ENCODE measurements around the gene NUP37.
A peak's percentile ranks its signal among the peaks of the same experiment; 100 is the strongest.

The NUP37 gene

DNA sequence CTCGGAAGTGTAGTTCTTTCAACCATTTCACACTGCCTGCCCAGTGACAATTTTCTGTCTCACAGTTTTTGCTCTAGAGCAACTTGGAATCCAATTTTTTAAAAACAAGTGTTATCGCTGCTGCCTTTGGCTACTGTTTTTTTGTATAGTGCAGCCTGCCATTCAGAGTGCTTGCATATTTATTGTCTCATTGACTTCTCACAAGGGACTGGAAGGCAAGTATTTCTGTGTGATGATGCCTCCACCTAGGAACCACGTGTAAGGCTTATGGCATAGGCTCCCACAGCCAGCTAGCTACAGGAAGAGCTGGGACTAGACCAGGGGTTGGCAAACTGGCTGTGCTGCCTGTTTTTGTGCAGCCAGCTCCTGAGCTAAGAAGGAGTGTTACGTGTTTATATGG, 972 bp upstream of the NUP37 start:
- TF ChIP-seq POLR2AphosphoS5 (IDR thresholded peaks at IDR 0.05; ENCODE audit: borderline replicate concordance, low read depth, low read length) (no peak), FOXP2 (optimal IDR thresholded peaks at IDR 0.05; ENCODE audit: control extremely low read depth, extremely low read length, insufficient read depth) (no peak), EZH2 (IDR thresholded peaks at IDR 0.05) (no peak)
- no peaks in the 10 kb centered on the region for H3K9me3 ChIP-seq (ENCODE audit: low read depth, low read length)
- peak overlapping the region; percentile 93 for H3K9ac ChIP-seq (ENCODE audit: insufficient read length)
- peaks cover 50% of the 10 kb centered on the region for H3K36me3 ChIP-seq (ENCODE audit: insufficient read depth, low read length)
- H3K4me3 ChIP-seq: peak overlapping the region; percentile 98
- H3K27ac ChIP-seq: peak overlapping the region; percentile 74
- DNase-seq (ENCODE audit: low read depth, low spot score): no peak

DNA sequence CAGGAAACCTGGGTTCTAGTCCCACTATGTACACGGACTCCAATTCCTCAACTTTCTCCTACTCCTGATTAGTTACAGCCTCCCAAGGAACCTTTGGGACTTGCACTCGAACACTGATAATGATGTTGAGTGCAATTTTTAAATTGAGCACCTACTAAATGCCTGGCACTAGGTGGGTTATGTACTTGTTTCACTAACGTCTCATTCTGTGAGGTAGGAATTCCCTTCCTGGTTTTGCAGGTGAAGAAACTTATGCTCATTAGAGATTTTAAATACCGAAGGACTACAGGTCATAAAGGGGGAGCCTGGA, 605 bp upstream of the NUP37 start:
- no peak for TF ChIP-seq FOXP2 (optimal IDR thresholded peaks at IDR 0.05; ENCODE audit: control extremely low read depth, extremely low read length, insufficient read depth)
- TF ChIP-seq EZH2 (IDR thresholded peaks at IDR 0.05): no peak
- no peak for TF ChIP-seq POLR2AphosphoS5 (IDR thresholded peaks at IDR 0.05; ENCODE audit: borderline replicate concordance, low read depth, low read length)
- peak overlapping the region; percentile 98 for H3K4me3 ChIP-seq
- no peak for DNase-seq (ENCODE audit: low read depth, low spot score)
- peak overlapping the region; percentile 74 for H3K27ac ChIP-seq
- peak overlapping the region; percentile 93 for H3K9ac ChIP-seq (ENCODE audit: insufficient read length)
- no peaks in the 10 kb centered on the region for H3K9me3 ChIP-seq (ENCODE audit: low read depth, low read length)
- H3K36me3 ChIP-seq (ENCODE audit: insufficient read depth, low read length): peaks cover 50% of the 10 kb centered on the region

DNA sequence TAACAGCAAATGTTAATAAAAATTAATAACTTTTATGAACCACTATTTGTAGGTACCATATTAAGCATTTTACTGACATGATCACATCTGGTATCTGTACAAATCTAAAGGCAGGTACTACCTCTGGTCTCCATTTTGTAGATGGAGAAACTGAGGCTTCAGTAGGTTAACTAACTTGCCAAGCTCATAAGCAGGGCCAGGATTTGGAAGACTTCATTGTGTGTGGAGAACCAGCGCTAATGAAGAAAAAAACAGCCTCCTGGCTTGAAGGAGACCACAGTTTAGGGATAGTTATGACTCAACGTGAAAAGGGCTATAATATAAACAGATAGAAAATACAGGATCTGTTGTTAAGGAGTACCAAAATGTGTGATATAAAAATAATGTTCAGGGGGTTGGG, 1.0 kb downstream of the NUP37 start:
- TF ChIP-seq EZH2 (IDR thresholded peaks at IDR 0.05) (no peak), FOXP2 (optimal IDR thresholded peaks at IDR 0.05; ENCODE audit: control extremely low read depth, extremely low read length, insufficient read depth) (no peak), POLR2AphosphoS5 (IDR thresholded peaks at IDR 0.05; ENCODE audit: borderline replicate concordance, low read depth, low read length) (no peak)
- Histone ChIP-seq H3K27ac (no peak overlapping the region), H3K4me3 (peak overlapping the region; percentile 98), H3K9me3 (ENCODE audit: low read depth, low read length) (no peaks in the 10 kb centered on the region), H3K36me3 (ENCODE audit: insufficient read depth, low read length) (peaks cover 39% of the 10 kb centered on the region), H3K9ac (ENCODE audit: insufficient read length) (peak overlapping the region; percentile 57)
- DNase-seq (ENCODE audit: low read depth, low spot score): no peak

DNA sequence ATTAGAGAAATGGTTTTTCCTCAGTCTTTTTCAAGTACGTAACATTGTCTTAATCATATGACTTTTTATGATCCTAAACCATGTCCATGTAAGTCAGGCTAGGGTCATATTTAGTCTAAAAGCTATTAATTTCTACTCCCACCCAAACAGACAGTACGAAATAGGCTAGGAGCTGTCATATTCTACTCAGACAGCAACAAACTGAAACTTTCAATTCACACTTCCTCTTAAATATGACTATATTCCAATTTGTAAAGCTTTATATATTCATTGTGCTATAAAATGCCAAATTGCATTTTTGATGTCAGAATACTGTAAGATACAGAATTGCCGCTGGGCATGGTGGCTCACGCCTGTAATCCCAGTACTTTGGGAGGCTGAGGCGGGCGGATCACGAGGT, 3.5 kb downstream of the NUP37 start:
- DNase-seq (ENCODE audit: low read depth, low spot score): no peak
- Histone ChIP-seq H3K36me3 (ENCODE audit: insufficient read depth, low read length) (peaks cover 52% of the 10 kb centered on the region), H3K27ac (no peak overlapping the region), H3K9ac (ENCODE audit: insufficient read length) (no peak overlapping the region), H3K9me3 (ENCODE audit: low read depth, low read length) (no peaks in the 10 kb centered on the region), H3K4me3 (no peak overlapping the region)
- TF ChIP-seq EZH2 (IDR thresholded peaks at IDR 0.05) (no peak), FOXP2 (optimal IDR thresholded peaks at IDR 0.05; ENCODE audit: control extremely low read depth, extremely low read length, insufficient read depth) (no peak), POLR2AphosphoS5 (IDR thresholded peaks at IDR 0.05; ENCODE audit: borderline replicate concordance, low read depth, low read length) (no peak)

DNA sequence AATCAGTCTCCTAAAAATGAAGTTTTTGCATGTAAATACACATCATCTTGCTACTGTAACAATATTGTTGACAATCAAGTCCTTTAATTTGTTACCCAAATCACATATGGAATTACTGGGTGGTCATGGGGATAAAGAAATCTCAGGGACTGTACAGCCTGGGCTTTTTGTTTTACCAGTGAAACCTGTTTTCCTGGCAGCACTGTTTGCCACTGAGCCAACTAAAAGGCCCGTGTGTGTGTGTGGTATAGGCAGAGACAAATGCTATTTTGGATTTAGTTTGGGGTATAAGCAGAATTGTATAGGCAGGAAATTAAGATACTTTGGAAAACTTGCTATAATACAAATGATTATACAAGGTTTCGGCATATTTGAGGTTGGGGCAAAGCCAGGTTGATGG, 5.7 kb downstream of the NUP37 start:
- Histone ChIP-seq H3K36me3 (ENCODE audit: insufficient read depth, low read length) (peaks cover 73% of the 10 kb centered on the region), H3K4me3 (no peak overlapping the region), H3K9ac (ENCODE audit: insufficient read length) (no peak overlapping the region), H3K9me3 (ENCODE audit: low read depth, low read length) (no peaks in the 10 kb centered on the region), H3K27ac (no peak overlapping the region)
- DNase-seq (ENCODE audit: low read depth, low spot score): no peak
- TF ChIP-seq EZH2 (IDR thresholded peaks at IDR 0.05) (no peak), POLR2AphosphoS5 (IDR thresholded peaks at IDR 0.05; ENCODE audit: borderline replicate concordance, low read depth, low read length) (no peak)

DNA sequence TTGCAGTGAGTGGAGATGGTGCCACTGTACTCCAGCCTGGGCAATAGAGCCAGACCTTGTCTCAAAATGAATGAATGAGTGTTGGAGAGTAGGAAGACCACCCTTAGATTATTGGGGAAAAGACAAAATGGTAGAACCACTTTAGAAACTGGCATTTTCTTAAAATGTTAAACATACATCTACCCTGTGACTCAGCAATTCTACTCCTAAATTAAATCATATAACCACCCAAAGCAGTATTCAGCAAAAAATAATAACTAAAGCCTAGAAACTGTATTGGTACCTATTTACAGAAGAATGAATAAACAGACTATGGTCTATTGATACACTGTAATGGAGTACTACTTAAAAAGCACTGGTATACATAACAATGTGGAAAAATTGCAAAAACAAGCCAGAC, 9.1 kb downstream of the NUP37 start:
- peaks cover 79% of the 10 kb centered on the region for H3K36me3 ChIP-seq (ENCODE audit: insufficient read depth, low read length)
- no peak overlapping the region for H3K27ac ChIP-seq
- DNase-seq (ENCODE audit: low read depth, low spot score): no peak
- TF ChIP-seq EZH2 (IDR thresholded peaks at IDR 0.05) (no peak), FOXP2 (optimal IDR thresholded peaks at IDR 0.05; ENCODE audit: control extremely low read depth, extremely low read length, insufficient read depth) (no peak), POLR2AphosphoS5 (IDR thresholded peaks at IDR 0.05; ENCODE audit: borderline replicate concordance, low read depth, low read length) (no peak)
- no peak overlapping the region for H3K9ac ChIP-seq (ENCODE audit: insufficient read length)
- H3K9me3 ChIP-seq (ENCODE audit: low read depth, low read length): peaks cover 9% of the 10 kb centered on the region; the same call in 1 of the 2 replicates
- no peak overlapping the region for H3K4me3 ChIP-seq

DNA sequence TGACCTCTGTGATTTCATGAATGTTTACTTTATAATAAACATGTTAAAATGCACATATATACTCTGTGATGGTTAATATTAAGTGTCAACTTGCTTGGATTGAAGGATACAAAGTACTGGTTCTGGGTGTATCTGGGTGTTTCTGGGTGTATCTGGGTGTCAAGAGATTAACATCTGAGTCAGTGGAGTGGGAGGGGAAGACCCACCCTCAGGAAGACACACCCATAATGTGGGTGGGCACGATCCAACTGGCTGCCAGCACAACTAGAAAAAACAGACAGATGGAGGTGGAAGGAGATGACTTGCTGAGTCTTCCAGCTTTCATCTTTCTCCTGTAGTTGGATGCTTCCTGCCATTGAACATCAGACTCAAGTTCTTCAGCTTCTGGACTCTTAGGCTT, 11.9 kb downstream of the NUP37 start:
- no peak overlapping the region for H3K27ac ChIP-seq
- no peak overlapping the region for H3K9ac ChIP-seq (ENCODE audit: insufficient read length)
- H3K4me3 ChIP-seq: no peak overlapping the region
- H3K9me3 ChIP-seq (ENCODE audit: low read depth, low read length): peaks cover 9% of the 10 kb centered on the region; the same call in 1 of the 2 replicates
- DNase-seq (ENCODE audit: low read depth, low spot score): no peak
- TF ChIP-seq POLR2AphosphoS5 (IDR thresholded peaks at IDR 0.05; ENCODE audit: borderline replicate concordance, low read depth, low read length): no peak
- no peak for TF ChIP-seq FOXP2 (optimal IDR thresholded peaks at IDR 0.05; ENCODE audit: control extremely low read depth, extremely low read length, insufficient read depth)
- no peak for TF ChIP-seq EZH2 (IDR thresholded peaks at IDR 0.05)
- H3K36me3 ChIP-seq (ENCODE audit: insufficient read depth, low read length): peaks cover 95% of the 10 kb centered on the region

DNA sequence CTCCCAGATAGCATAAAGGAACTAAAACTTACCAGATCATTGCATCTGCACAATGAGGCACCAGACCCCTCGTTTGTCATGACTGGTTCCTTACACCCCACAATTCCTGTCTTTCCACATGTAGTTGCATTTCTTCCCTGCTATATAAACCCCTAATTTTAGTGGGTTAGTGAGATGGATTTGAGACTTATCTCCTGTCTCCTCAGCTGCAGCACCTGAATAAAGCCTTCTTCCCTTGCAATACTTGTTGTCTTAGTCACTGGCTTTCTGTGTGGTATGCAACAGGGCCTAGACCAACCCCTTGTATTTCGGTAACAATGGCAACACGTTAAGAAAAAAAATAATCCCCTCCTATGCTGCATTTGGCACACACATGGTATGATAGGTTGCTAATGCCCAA, 13.0 kb downstream of the NUP37 start:
- peaks cover 9% of the 10 kb centered on the region; the same call in 1 of the 2 replicates for H3K9me3 ChIP-seq (ENCODE audit: low read depth, low read length)
- H3K9ac ChIP-seq (ENCODE audit: insufficient read length): no peak overlapping the region
- no peak for DNase-seq (ENCODE audit: low read depth, low spot score)
- TF ChIP-seq FOXP2 (optimal IDR thresholded peaks at IDR 0.05; ENCODE audit: control extremely low read depth, extremely low read length, insufficient read depth): no peak
- no peak for TF ChIP-seq POLR2AphosphoS5 (IDR thresholded peaks at IDR 0.05; ENCODE audit: borderline replicate concordance, low read depth, low read length)
- no peak for TF ChIP-seq EZH2 (IDR thresholded peaks at IDR 0.05)
- no peak overlapping the region for H3K27ac ChIP-seq
- no peak overlapping the region for H3K4me3 ChIP-seq
- peaks cover 94% of the 10 kb centered on the region for H3K36me3 ChIP-seq (ENCODE audit: insufficient read depth, low read length)

DNA sequence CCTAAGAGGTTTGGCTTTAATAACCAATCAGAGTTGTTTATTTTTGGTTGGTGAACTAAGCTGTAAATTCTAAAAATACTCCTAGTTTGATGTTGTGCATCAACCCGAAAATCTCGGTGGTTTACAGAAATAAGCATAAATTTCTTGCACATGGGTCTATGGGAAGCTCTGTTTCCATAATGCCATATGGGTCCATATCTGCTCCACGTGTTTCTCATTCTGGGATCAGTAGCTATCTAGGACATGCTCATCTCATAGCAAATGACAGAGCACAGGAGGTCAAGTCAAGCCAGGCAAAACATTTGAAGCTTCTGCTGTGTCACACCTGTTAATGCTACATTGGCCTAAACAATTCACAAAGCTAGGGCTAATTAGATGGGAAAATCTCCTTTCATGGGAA, 23.1 kb downstream of the NUP37 start:
- TF ChIP-seq FOXP2 (optimal IDR thresholded peaks at IDR 0.05; ENCODE audit: control extremely low read depth, extremely low read length, insufficient read depth) (no peak), POLR2AphosphoS5 (IDR thresholded peaks at IDR 0.05; ENCODE audit: borderline replicate concordance, low read depth, low read length) (no peak), EZH2 (IDR thresholded peaks at IDR 0.05) (no peak)
- Histone ChIP-seq H3K9ac (ENCODE audit: insufficient read length) (no peak overlapping the region), H3K4me3 (no peak overlapping the region), H3K36me3 (ENCODE audit: insufficient read depth, low read length) (peaks cover 37% of the 10 kb centered on the region), H3K9me3 (ENCODE audit: low read depth, low read length) (no peaks in the 10 kb centered on the region), H3K27ac (peak overlapping the region; percentile 44; the same call in 1 of the 2 replicates)
- DNase-seq (ENCODE audit: low read depth, low spot score): no peak

Data from SK-N-MC (cell line).